PC-9 (cell line): ENCODE data around the gene KPNA2. TPM values are rescaled to one million over a fixed set of nuclear protein-coding genes. Genes with fewer than 3 reads are reported as not detected.

Experiments
- BruUV-seq: library from RNA; stranded (reverse); fragments of 400-500 nt; replicated peaks from 2 replicates; lab custom pipeline; 2021; lab: Mats Ljungman, UMichigan
- CTCF ChIA-PET: fragments of 300-600 bp; sonication (Branson Sonifier 250); formaldehyde crosslinking; loops from one replicate; lab custom pipeline; 2022; ENCODE audit warnings: antibody characterized with exemption; lab: Charles Lee
- POLR2A ChIA-PET: fragments of 300-600 bp; sonication (Branson Sonifier 250); formaldehyde crosslinking; loops from one replicate; lab custom pipeline; 2022; ENCODE audit warnings: antibody characterized with exemption; ENCODE audit not compliant: unreplicated experiment; lab: Charles Lee
- DNase-seq, 2 experiments: peaks; one replicate each; pipeline versions ENCODE4 v3.0.0 to v3.0.0-alpha.2; 2015 to 2022; ENCODE audit warnings: mixed read lengths in 1 of 2
- H2AFZ ChIP-seq: fragments of 200-600 bp; sonication (generic); 2 replicates; pipeline ENCODE4 v1.8.1; 2017; ENCODE audit warnings: antibody characterized with exemption
- H3F3A ChIP-seq: fragments of 200-600 bp; sonication (generic); 2 replicates; pipeline ENCODE4 v1.8.1; 2017; ENCODE audit warnings: antibody characterized with exemption, mild to moderate bottlenecking, low read depth; ENCODE audit not compliant: insufficient read depth
- H3K27ac ChIP-seq: fragments of 200-600 bp; sonication (generic); 2 replicates; pipeline ENCODE4 v1.6.1; 2016; ENCODE audit warnings: mixed run types
- H3K27me3 ChIP-seq: fragments of 200-600 bp; sonication (generic); 2 replicates; pipeline ENCODE4 v1.6.1; 2016; ENCODE audit warnings: low read depth, mixed run types; ENCODE audit not compliant: insufficient read depth
- H3K36me3 ChIP-seq: fragments of 200-600 bp; sonication (generic); 2 replicates; pipeline ENCODE4 v1.6.1; 2016; ENCODE audit warnings: low read depth, mixed run types
- H3K4me1 ChIP-seq: fragments of 200-600 bp; sonication (generic); replicated peaks from 2 replicates; pipeline ENCODE4 v1.6.1; 2016; ENCODE audit warnings: mixed run types; ENCODE audit not compliant: insufficient read depth
- H3K4me2 ChIP-seq: fragments of 200-600 bp; sonication (generic); 2 replicates; pipeline ENCODE4 v1.6.1; 2017; ENCODE audit warnings: mixed run types
- H3K4me3 ChIP-seq: fragments of 200-600 bp; sonication (generic); 2 replicates; pipeline ENCODE4 v1.6.1; 2016; ENCODE audit warnings: mixed run types
- H3K79me2 ChIP-seq: fragments of 200-600 bp; sonication (generic); 2 replicates; pipeline ENCODE4 v1.6.1; 2017; ENCODE audit warnings: low read depth, mixed run types
- H3K9me2 ChIP-seq: fragments of 200-600 bp; sonication (generic); 2 replicates; pipeline ENCODE4 v1.8.1; 2017; ENCODE audit warnings: mild to moderate bottlenecking; ENCODE audit not compliant: insufficient read depth
- H3K9me3 ChIP-seq: fragments of 200-600 bp; sonication (generic); 2 replicates; pipeline ENCODE4 v1.8.1; 2016; ENCODE audit warnings: low read depth; ENCODE audit not compliant: insufficient read depth
- H4K20me1 ChIP-seq: fragments of 200-600 bp; sonication (generic); 2 replicates; pipeline ENCODE4 v1.8.1; 2017; ENCODE audit not compliant: insufficient read depth
- CTCF ChIP-seq: fragments of 200-600 bp; sonication (generic); conservative IDR thresholded peaks from 2 replicates; pipeline ENCODE4 v1.6.1; 2017; ENCODE audit warnings: mixed run types, antibody characterized with exemption, mild to moderate bottlenecking, moderate library complexity
- EZH2 ChIP-seq: fragments of 200-600 bp; sonication (generic); IDR thresholded peaks from 2 replicates; pipeline ENCODE4 v1.8.0; 2017; ENCODE audit warnings: antibody characterized with exemption, low read depth
- intact Hi-C: fragments of 100-400 bp; cut with micrococcal nuclease; formaldehyde crosslinking; loops from one replicate; pipeline ENCODE4 v1.10.0; 2022; ENCODE audit not compliant: unreplicated experiment
- total RNA-seq: library from RNA; stranded (reverse); gene quantifications from 2 replicates; pipeline ENCODE4 v1.2.3, GENCODE V29; 2021

The KPNA2 gene
- total RNA-seq, 1 experiment from 2014 or later: 201 TPM

GRCh38 chr17:68033636-68034451, 1.7 kb upstream of the KPNA2 start:
- no peak overlapping the region for H3K27ac ChIP-seq
- H3K79me2 ChIP-seq: peaks cover 33% of the 10 kb centered on the region
- peaks cover 26% of the 10 kb centered on the region for H3K4me1 ChIP-seq
- H3K4me3 ChIP-seq: no peak overlapping the region
- ChIA-PET CTCF (interaction anchor here (0.6 kb wide), 1 partner anchor 683 kb away, joined by 4 read pairs; no protein-coding TSS in a partner anchor), POLR2A (no interaction called here)
- H2AFZ ChIP-seq: peak overlapping the region; percentile 53; the same call in 1 of the 2 replicates
- H4K20me1 ChIP-seq: peaks cover 11% of the 10 kb centered on the region; the same call in 1 of the 2 replicates
- BruUV-seq: TSS peak; percentile 44
- H3K9me2 ChIP-seq: no peaks in the 10 kb centered on the region; the same call in 1 of the 2 replicates
- 0 out of 2 replicates have a peak overlapping the region, but pooled peaks have one; percentile 80 for H3K4me2 ChIP-seq
- DNase-seq: peak; percentile 30 to 55
- H3K27me3 ChIP-seq: no peaks in the 10 kb centered on the region
- H3F3A ChIP-seq: peaks cover 8% of the 10 kb centered on the region; the same call in 1 of the 2 replicates
- peaks cover 14% of the 10 kb centered on the region for H3K36me3 ChIP-seq
- intact Hi-C loops: no loop called here
- H3K9me3 ChIP-seq: no peaks in the 10 kb centered on the region
- TF ChIP-seq CTCF: no peak
- TF ChIP-seq EZH2: no peak

- H3K36me3 ChIP-seq: peaks cover 17% of the 10 kb centered on the region
- DNase-seq: no peak
- peaks cover 11% of the 10 kb centered on the region; the same call in 1 of the 2 replicates for H4K20me1 ChIP-seq
- H3K4me2 ChIP-seq: peak overlapping the region; percentile 80
- TF ChIP-seq CTCF: no peak
- TF ChIP-seq EZH2: no peak
- H3F3A ChIP-seq: peaks cover 12% of the 10 kb centered on the region; the same call in 1 of the 2 replicates
- no TSS peak for BruUV-seq
- H3K79me2 ChIP-seq: peaks cover 39% of the 10 kb centered on the region
- H3K9me3 ChIP-seq: no peaks in the 10 kb centered on the region
- POLR2A ChIA-PET: no interaction called here
- peaks cover 26% of the 10 kb centered on the region for H3K4me1 ChIP-seq
- intact Hi-C loops: no loop called here
- no peak overlapping the region for H3K27ac ChIP-seq
- no peaks in the 10 kb centered on the region; the same call in 1 of the 2 replicates for H3K9me2 ChIP-seq
- CTCF ChIA-PET: interaction anchor here (0.6 kb wide), 1 partner anchor 683 kb away, joined by 4 read pairs; no protein-coding TSS in a partner anchor
- H2AFZ ChIP-seq: peak overlapping the region; percentile 66
- no peaks in the 10 kb centered on the region for H3K27me3 ChIP-seq
- H3K4me3 ChIP-seq: peak overlapping the region; percentile 47; the same call in 1 of the 2 replicates
These were observed 1.1 kb upstream of the KPNA2 start for GRCh38 chr17:68034452-68034776.

- Histone ChIP-seq H3K4me3 (peak overlapping the region; percentile 47; the same call in 1 of the 2 replicates), H3K9me2 (no peaks in the 10 kb centered on the region; the same call in 1 of the 2 replicates), H2AFZ (peak overlapping the region; percentile 66), H3K9me3 (no peaks in the 10 kb centered on the region), H3K4me1 (peaks cover 26% of the 10 kb centered on the region), H3K27me3 (no peaks in the 10 kb centered on the region), H3K36me3 (peaks cover 22% of the 10 kb centered on the region), H3F3A (peaks cover 19% of the 10 kb centered on the region; the same call in 1 of the 2 replicates), H3K27ac (no peak overlapping the region), H3K79me2 (peaks cover 46% of the 10 kb centered on the region), H4K20me1 (peaks cover 16% of the 10 kb centered on the region; the same call in 1 of the 2 replicates), H3K4me2 (peak overlapping the region; percentile 80)
- peak in 1 of 2 experiments; percentile 91 for DNase-seq
- no TSS peak for BruUV-seq
- ChIA-PET POLR2A (interaction anchor here (0.6 kb wide), 1 partner anchor 130 kb away, joined by 6 read pairs; no protein-coding TSS in a partner anchor), CTCF (no interaction called here)
- intact Hi-C loops: loop anchor here (1.0 to 5.0 kb wide), 2 partner anchors 15 to 38 kb away; partner anchors contain the start of gene C17orf58
- no peak for TF ChIP-seq EZH2
- no peak for TF ChIP-seq CTCF
These were observed 408 bp upstream of the KPNA2 start for GRCh38 chr17:68035131-68035522.
